Esophagus squamous epithelium (tissue), 5 donors: ENCODE data around the gene ZNF512. TPM values are rescaled to one million over a fixed set of nuclear protein-coding genes. Genes with fewer than 3 reads are reported as not detected.
"Not testable (repeated sequence)": the region's sequence is repeated elsewhere in the genome, so short reads cannot be mapped to it uniquely, and the experiment has no call there.

Source experiments
- DNase-seq: peaks from one replicate; lab custom pipeline; 2025; lab: John Stamatoyannopoulos, UW
- H3K27ac ChIP-seq, 4 donors: fragments of 200-600 bp; sonication (generic); one replicate each; pipeline ENCODE4 v1.5.1; 2016 to 2019; ENCODE audit warnings: mild to moderate bottlenecking in 1 of 4
- H3K27me3 ChIP-seq, 4 donors: fragments of 200-600 bp; sonication (generic); 1 replicate in 3 of 4; 2 replicates in 1 of 4; pipeline versions ENCODE4 v1.5.1 to v1.6.0; 2017 to 2021; ENCODE audit warnings: antibody characterized with exemption in 1 of 4
- H3K36me3 ChIP-seq, 3 donors: fragments of 200-600 bp; sonication (generic); one replicate each; pipeline ENCODE4 v1.5.1; 2016 to 2019
- H3K4me1 ChIP-seq, 3 donors: fragments of 200-600 bp; sonication (generic); one replicate each; pipeline ENCODE4 v1.5.1; 2017 to 2019
- H3K4me3 ChIP-seq, 4 donors: fragments of 200-600 bp; sonication (generic); 1 replicate in 3 of 4; 2 replicates in 1 of 4; pipeline ENCODE4 v1.5.1; 2016 to 2019; ENCODE audit warnings: mild to moderate bottlenecking in 2 of 4, moderate library complexity in 1 of 4
- H3K9me3 ChIP-seq, 3 donors: fragments of 200-600 bp; sonication (generic); one replicate each; pipeline ENCODE4 v1.5.1; 2016 to 2019
- CTCF ChIP-seq, 6 experiments: fragments of 450-650 bp in 4 of 6; fragments of 200-600 bp in 2 of 6; sonication (generic) in 2 of 6; IDR thresholded peaks; one replicate each; pipeline ENCODE4 v1.5.1; 2016 to 2019; ENCODE audit warnings: antibody characterized with exemption in 6 of 6, mild to moderate bottlenecking in 4 of 6, moderate library complexity in 4 of 6
- POLR2A ChIP-seq, 4 donors: fragments of 450-650 bp; IDR thresholded peaks; one replicate each; pipeline ENCODE4 v1.6.1; 2017; ENCODE audit warnings: antibody characterized with exemption in 4 of 4, mild to moderate bottlenecking in 4 of 4, moderate library complexity in 3 of 4
- WGBS, 2 donors: methylation state at CpG; one replicate each; pipeline ENCODE4 v1.1.5; 2018; 5-methylcytosine and 5-hydroxymethylcytosine counted together
- intact Hi-C: fragments of 100-400 bp; cut with DNase I; formaldehyde crosslinking; loops from one replicate; pipeline ENCODE4 v1.15.0; 2022
- total RNA-seq, 4 donors: library from RNA; depleted of rRNA; stranded (reverse); fragments of >200 nt; gene quantifications; one replicate each; pipeline ENCODE4 v1.1.0, GENCODE V29; 2016
- donor health status: DM: yes; HTN: yes; CAD: no.

Gene ZNF512
- total RNA-seq, 4 donors from 2014 or later, result 7.1 to 18.9 (median 15.7) TPM

GRCh38 chr2:27593240-27593639, 10.4 kb downstream of the ZNF512 start:
- no peak for DNase-seq
- WGBS, 2 donors, result 92 to 100% methylated on average over 1 to 2 of the region's 2 CpGs
- H3K4me1 ChIP-seq, result peaks cover 0 to 6% (median 0%) of the 10 kb centered on the region in 3 donors
- peaks cover 0 to 39% (median 0%) of the 10 kb centered on the region in 3 donors for H3K36me3 ChIP-seq
- peaks cover 0 to 28% (median 15%) of the 10 kb centered on the region in 3 donors for H3K9me3 ChIP-seq
- no peak overlapping the region for H3K4me3 ChIP-seq
- no peak overlapping the region for H3K27ac ChIP-seq
- intact Hi-C loops, result no loop called here
- no peaks in the 10 kb centered on the region for H3K27me3 ChIP-seq
- no peak for TF ChIP-seq POLR2A (IDR thresholded peaks at IDR 0.05)
- no peak for TF ChIP-seq CTCF (IDR thresholded peaks at IDR 0.05)

DNA sequence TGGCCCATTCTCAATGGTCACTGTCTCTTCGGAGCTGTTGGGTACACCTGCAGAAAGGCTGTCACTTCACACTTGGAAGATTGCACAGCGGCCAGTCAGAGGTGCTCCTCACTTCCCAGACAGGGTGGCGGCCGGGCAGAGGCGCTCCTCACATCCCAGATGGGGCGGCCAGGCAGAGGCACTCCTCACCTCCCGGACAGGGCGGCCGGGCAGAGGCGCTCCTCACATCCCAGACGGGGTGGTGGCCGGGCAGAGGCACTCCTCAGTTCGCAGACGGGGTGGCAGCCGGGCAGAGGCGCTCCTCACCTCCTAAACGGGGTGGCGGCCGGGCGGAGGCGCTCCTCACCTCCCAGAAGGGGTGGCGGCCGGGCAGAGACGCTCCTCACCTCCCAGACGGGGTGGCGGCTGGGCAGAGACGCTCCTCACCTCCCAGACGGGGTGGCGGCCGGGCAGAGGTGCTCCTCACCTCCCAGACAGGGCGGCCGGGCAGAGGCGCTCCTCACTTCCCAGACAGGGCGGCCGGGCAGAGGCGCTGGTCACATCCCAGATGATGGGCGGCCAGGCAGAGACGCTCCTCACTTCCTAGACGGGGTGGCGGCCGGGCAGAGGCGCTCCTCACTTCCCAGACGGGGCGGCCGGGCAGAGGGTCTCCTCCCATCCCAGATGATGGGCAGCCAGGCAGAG, 11.3 kb downstream of the ZNF512 start:
- DNase-seq, intact Hi-C loops, H3K27me3 ChIP-seq, H3K4me3 ChIP-seq, H3K27ac ChIP-seq: not testable (repeated sequence)
- Histone ChIP-seq H3K36me3 (peaks cover 0 to 48% (median 0%) of the 10 kb centered on the region in 3 donors), H3K9me3 (peaks cover 0 to 28% (median 15%) of the 10 kb centered on the region in 3 donors), H3K4me1 (peaks cover 0 to 12% (median 0%) of the 10 kb centered on the region in 3 donors)
- 100% methylated on average over 1 of the region's 45 CpGs; no CpG with 5 or more reads in 1 of the 2 donors for WGBS, 2 donors

GRCh38 chr2:27595412-27595811, 12.6 kb downstream of the ZNF512 start:
- H3K4me3 ChIP-seq, DNase-seq, H3K27ac ChIP-seq, intact Hi-C loops, H3K27me3 ChIP-seq: not testable (repeated sequence)
- H3K4me1 ChIP-seq, result peaks cover 0 to 16% (median 0%) of the 10 kb centered on the region in 3 donors
- peaks cover 0 to 22% (median 15%) of the 10 kb centered on the region in 3 donors for H3K9me3 ChIP-seq
- WGBS, 2 donors, result 93 to 100% methylated on average over 8 to 9 of the region's 9 CpGs
- peaks cover 0 to 61% (median 5%) of the 10 kb centered on the region in 3 donors for H3K36me3 ChIP-seq

DNA sequence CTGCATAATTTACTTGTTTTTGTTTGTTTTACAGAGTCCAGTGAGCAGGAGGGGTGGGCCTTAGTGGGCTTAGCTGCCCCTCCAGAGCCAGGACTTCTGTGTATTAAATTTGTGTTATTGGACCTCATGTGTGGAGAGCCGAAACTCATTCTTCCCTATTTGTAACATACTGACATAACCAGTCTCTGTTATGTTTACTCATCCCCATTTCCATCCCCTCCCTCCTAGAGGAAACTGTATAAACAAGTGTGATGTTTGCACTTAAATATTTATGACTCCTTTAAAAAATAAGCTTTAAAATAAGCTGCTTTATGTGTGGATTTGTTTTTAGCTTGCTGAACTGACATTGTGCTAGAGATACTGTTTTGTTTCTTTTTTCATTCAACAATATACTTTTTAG, 13.8 kb downstream of the ZNF512 start:
- WGBS, 2 donors, result 80 to 94% methylated on average over 1 of the region's 1 CpG
- Histone ChIP-seq H3K9me3 (peaks cover 0 to 15% (median 12%) of the 10 kb centered on the region in 3 donors), H3K4me1 (peaks cover 0 to 16% (median 0%) of the 10 kb centered on the region in 3 donors), H3K27ac (peak overlapping the region in 2 of 4 donors; percentile 30 to 39), H3K27me3 (no peaks in the 10 kb centered on the region), H3K36me3 (peaks cover 0 to 62% (median 5%) of the 10 kb centered on the region in 3 donors), H3K4me3 (no peak overlapping the region)
- intact Hi-C loops, result no loop called here
- no peak for DNase-seq
- TF ChIP-seq CTCF (IDR thresholded peaks at IDR 0.05), result no peak
- TF ChIP-seq POLR2A (IDR thresholded peaks at IDR 0.05), result no peak

DNA sequence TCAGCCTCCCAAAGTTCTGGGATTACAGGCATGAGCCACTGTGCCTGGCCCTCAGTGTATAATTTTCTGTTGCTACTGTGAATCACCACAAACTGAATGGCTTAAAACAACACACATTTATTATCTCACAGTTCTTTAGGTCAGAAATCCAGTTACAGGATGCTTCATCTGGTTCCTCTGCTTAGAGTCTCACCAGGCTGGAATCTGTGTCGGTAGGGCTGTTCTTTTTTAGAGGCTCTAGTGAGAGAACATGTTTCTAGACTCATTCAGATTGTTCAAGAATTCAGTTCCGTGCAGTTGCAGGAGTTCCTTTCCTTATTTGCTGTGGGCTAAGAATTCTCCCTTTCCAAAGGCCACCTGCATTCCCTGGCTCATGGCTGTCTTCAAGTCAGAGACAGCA, 23.8 kb downstream of the ZNF512 start:
- intact Hi-C loops, result no loop called here

More for the DNA sequence above, 23.8 kb downstream of the ZNF512 start:
- H3K27me3 ChIP-seq, result no peaks in the 10 kb centered on the region
- DNase-seq, result no peak
- no peak overlapping the region for H3K27ac ChIP-seq
- no peaks in the 10 kb centered on the region for H3K4me1 ChIP-seq
- peaks cover 13 to 95% (median 35%) of the 10 kb centered on the region in 3 donors for H3K36me3 ChIP-seq
- H3K9me3 ChIP-seq, result no peaks in the 10 kb centered on the region
- no peak overlapping the region for H3K4me3 ChIP-seq
- TF ChIP-seq POLR2A (IDR thresholded peaks at IDR 0.05) (no peak), CTCF (IDR thresholded peaks at IDR 0.05) (no peak)
- whole genome bisulfite sequencing, 2 donors, result 82 to 90% methylated on average over 2 of the region's 2 CpGs
